ENCODE results near the gene ARG1. TPM values are rescaled to one million over a fixed set of nuclear protein-coding genes. Genes with fewer than 3 reads are reported as not detected.

The ARG1 gene
- total RNA-seq, 1 experiment from 2014 or later, result 0.69 TPM

DNA sequence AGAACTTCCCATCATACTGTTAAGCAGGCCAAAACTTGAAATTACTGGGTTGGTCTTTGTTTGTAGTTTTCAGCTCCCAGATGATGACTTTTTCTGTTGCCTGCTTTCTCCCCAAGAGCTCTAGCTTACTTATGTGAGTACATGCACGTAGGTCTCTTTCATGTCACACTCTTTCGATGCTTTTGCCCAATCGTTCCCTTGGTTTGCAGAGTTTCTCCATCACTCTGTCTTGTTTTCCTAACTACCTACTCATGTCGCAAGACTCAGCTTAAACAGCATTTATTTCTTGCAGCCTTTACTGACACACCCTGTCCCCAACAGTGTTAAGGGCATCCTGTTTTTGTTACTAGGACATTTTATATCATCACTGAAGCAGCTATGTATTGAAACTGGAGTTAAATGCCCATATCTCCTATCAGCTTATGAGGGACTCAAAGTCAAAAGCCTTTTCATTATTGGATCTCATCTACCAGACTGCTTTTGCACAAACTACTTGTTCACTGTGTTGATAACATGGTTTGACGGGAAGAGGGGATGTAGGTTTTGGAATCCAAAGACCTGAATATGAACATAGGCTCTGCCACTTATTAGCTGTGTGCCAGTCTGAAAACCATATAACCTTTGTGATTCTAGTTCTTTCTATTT is 2.9 kb downstream of the ARG1 start (continued):
- TF ChIP-seq SP1 (IDR thresholded peaks at IDR 0.05; ENCODE audit: low read depth) (no peak), ZFX (IDR thresholded peaks at IDR 0.05) (no peak), SRF (IDR thresholded peaks at IDR 0.05; ENCODE audit: low read depth) (no peak), POLR2AphosphoS5 (IDR thresholded peaks at IDR 0.05; ENCODE audit: low read depth, low read length) (no peak)

GRCh38 chr6:131581523-131581922 is 8.5 kb downstream of the ARG1 start:
- ATAC-seq, result no peak
- Histone ChIP-seq H3K9me2 (ENCODE audit: insufficient read depth) (no peaks in the 10 kb centered on the region), H3K27ac (ENCODE audit: low read depth, low read length) (no peak overlapping the region), H3K79me2 (ENCODE audit: insufficient read depth, low read length) (no peaks in the 10 kb centered on the region), H3K4me2 (ENCODE audit: low read length) (no peak overlapping the region), H3K9me3 (ENCODE audit: control insufficient read depth in 1 of 2, insufficient read depth in 1 of 2, low read depth in 1 of 2, low read length in 2 of 2) (no peaks in the 10 kb centered on the region), H4K20me1 (ENCODE audit: insufficient read depth) (no peaks in the 10 kb centered on the region), H3K4me1 (ENCODE audit: control insufficient read depth in 1 of 2, insufficient read depth in 2 of 2, low read length in 2 of 2) (no peaks in the 10 kb centered on the region), H3K27me3 (ENCODE audit: insufficient read depth, low read length) (no peaks in the 10 kb centered on the region), H2AFZ (ENCODE audit: low read depth, low read length, poor library complexity, severe bottlenecking) (no peak overlapping the region), H3K4me3 (replicated peaks in 1 of 2; ENCODE audit: low read depth in 1 of 2, low read length in 2 of 2) (no peak overlapping the region), H3K36me3 (ENCODE audit: control insufficient read depth in 1 of 2, insufficient read depth in 2 of 2, low read length in 2 of 2) (peaks cover 0 to 4% of the 10 kb centered on the region in 2 experiments; a peak in 1 of 4 replicates), H3K9ac (ENCODE audit: low read length) (no peak overlapping the region)
- intact Hi-C loops (cut with micrococcal nuclease), result no loop called here
- CTCF ChIA-PET, result no interaction called here
- TF ChIP-seq SIN3A (IDR thresholded peaks at IDR 0.05; ENCODE audit: low read depth), result no peak
- TF ChIP-seq POLR2AphosphoS5 (IDR thresholded peaks at IDR 0.05; ENCODE audit: low read depth, low read length), result no peak
- TF ChIP-seq SP1 (IDR thresholded peaks at IDR 0.05; ENCODE audit: low read depth), result no peak
- TF ChIP-seq SRF (IDR thresholded peaks at IDR 0.05; ENCODE audit: low read depth), result no peak
- no peak for TF ChIP-seq FOSL1 (IDR thresholded peaks at IDR 0.05; ENCODE audit: low read depth)
- TF ChIP-seq EZH2 (IDR thresholded peaks at IDR 0.05), result no peak
- TF ChIP-seq, protein P1, sequence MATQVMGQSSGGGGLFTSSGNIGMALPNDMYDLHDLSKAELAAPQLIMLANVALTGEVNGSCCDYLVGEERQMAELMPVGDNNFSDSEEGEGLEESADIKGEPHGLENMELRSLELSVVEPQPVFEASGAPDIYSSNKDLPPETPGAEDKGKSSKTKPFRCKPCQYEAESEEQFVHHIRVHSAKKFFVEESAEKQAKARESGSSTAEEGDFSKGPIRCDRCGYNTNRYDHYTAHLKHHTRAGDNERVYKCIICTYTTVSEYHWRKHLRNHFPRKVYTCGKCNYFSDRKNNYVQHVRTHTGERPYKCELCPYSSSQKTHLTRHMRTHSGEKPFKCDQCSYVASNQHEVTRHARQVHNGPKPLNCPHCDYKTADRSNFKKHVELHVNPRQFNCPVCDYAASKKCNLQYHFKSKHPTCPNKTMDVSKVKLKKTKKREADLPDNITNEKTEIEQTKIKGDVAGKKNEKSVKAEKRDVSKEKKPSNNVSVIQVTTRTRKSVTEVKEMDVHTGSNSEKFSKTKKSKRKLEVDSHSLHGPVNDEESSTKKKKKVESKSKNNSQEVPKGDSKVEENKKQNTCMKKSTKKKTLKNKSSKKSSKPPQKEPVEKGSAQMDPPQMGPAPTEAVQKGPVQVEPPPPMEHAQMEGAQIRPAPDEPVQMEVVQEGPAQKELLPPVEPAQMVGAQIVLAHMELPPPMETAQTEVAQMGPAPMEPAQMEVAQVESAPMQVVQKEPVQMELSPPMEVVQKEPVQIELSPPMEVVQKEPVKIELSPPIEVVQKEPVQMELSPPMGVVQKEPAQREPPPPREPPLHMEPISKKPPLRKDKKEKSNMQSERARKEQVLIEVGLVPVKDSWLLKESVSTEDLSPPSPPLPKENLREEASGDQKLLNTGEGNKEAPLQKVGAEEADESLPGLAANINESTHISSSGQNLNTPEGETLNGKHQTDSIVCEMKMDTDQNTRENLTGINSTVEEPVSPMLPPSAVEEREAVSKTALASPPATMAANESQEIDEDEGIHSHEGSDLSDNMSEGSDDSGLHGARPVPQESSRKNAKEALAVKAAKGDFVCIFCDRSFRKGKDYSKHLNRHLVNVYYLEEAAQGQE (IDR thresholded peaks at IDR 0.05; ENCODE audit: low read depth), result no peak
- TF ChIP-seq ZFX (IDR thresholded peaks at IDR 0.05), result no peak
- TF ChIP-seq CEBPB (IDR thresholded peaks at IDR 0.05; ENCODE audit: low read depth), result no peak
- no peak for TF ChIP-seq MAX (IDR thresholded peaks at IDR 0.05)
- no peak for TF ChIP-seq EGR1 (IDR thresholded peaks at IDR 0.05; ENCODE audit: low read depth)
- TF ChIP-seq POLR2A (IDR thresholded peaks at IDR 0.05; ENCODE audit: borderline replicate concordance, extremely low read depth, insufficient read depth, insufficient read length), result no peak
- TF ChIP-seq, protein P2, sequence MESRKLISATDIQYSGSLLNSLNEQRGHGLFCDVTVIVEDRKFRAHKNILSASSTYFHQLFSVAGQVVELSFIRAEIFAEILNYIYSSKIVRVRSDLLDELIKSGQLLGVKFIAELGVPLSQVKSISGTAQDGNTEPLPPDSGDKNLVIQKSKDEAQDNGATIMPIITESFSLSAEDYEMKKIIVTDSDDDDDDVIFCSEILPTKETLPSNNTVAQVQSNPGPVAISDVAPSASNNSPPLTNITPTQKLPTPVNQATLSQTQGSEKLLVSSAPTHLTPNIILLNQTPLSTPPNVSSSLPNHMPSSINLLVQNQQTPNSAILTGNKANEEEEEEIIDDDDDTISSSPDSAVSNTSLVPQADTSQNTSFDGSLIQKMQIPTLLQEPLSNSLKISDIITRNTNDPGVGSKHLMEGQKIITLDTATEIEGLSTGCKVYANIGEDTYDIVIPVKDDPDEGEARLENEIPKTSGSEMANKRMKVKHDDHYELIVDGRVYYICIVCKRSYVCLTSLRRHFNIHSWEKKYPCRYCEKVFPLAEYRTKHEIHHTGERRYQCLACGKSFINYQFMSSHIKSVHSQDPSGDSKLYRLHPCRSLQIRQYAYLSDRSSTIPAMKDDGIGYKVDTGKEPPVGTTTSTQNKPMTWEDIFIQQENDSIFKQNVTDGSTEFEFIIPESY (IDR thresholded peaks at IDR 0.05; ENCODE audit: extremely low read depth, insufficient replicate concordance, low read length), result no peak
- TF ChIP-seq TCF7L2 (IDR thresholded peaks at IDR 0.05; ENCODE audit: borderline replicate concordance, extremely low read depth, insufficient read depth, insufficient read length), result no peak
- DNase-seq (ENCODE audit: low read depth, low spot score), result no peak
- no TSS peak for BruUV-seq (replicated peaks)
- RAD21 ChIA-PET (ENCODE audit: low non-redundant PET in 1 of 2, low total read pairs in 2 of 2, uncharacterized antibody in 2 of 2, unreplicated experiment in 2 of 2), result no interaction called here
- POLR2A ChIA-PET, result no interaction called here
